UCSD-AML1 (cell line): ENCODE measurements around the gene TUSC2.

ENCODE experiments used
- DNase-seq: peaks from one replicate; lab custom pipeline; 2025; ENCODE audit not compliant: unreplicated experiment; lab: John Stamatoyannopoulos, UW

TUSC2 gene

GRCh38 chr3:50336452-50337174 lies 8.6 kb upstream of the TUSC2 start:
- DNase-seq: no peak

- no peak for DNase-seq
Observed at GRCh38 chr3:50334339-50335075, 6.5 kb upstream of the TUSC2 start.

- DNase-seq: no peak
Observed at GRCh38 chr3:50333744-50334328, 5.8 kb upstream of the TUSC2 start.

GRCh38 chr3:50331364-50331907 lies 3.4 kb upstream of the TUSC2 start:
- no peak for DNase-seq

DNA sequence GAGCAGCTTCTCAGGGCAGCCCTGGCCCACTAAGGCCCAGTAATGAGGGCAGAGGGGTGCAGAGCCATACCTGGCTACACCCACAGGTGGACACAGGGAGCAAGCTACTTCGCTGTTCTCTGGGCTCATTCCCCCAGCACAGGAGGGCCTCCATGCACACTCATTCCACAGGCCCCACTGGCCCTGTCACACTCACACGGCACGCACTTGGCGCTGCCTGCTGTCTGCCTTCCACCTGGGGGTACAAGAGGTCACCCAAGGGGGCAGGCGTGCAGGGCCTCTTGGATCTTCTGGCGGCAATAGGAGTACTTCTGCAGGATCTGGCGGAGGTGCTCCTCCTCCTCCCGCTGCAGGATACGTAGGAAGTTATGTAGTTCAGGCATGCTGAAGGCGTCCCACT lies 2.3 kb upstream of the TUSC2 start:
- DNase-seq: no peak

- DNase-seq: no peak
Observed at GRCh38 chr3:50327129-50327528, 894 bp downstream of the TUSC2 start.

GRCh38 chr3:50326182-50326541 lies 1.9 kb downstream of the TUSC2 start:
- no peak for DNase-seq

DNA sequence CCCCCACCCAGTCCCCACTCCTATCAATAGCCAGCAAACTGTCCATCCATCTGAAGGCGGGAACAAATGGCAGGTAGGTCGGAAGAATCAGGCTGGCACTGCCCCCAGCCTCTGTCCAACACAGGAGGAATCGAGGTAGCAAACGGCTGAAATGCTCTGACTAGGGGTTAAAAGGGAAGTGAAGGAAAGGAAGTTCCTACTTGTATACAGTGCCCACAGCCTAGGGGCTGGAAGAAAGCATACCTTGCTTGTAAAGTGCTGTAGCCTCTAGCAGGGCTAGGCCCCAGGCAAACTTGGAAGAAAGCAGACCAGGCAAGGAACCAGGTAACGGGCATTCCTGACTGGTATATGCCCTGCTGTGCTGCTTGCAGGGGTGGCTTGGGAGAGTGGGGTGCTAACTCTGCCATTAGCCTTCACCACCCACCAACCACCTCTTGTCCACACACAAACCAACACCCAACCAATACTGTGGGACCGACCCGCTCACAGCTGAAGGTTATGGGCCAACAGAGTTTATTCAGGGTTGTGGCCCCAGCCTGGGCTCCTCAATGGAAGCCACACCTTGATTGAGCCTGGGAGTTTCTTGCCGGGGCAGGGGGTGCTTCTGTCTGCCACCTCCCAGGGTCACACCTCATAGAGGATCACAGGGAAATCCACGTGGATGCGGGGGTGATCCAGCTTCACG lies 2.4 kb downstream of the TUSC2 start:
- no peak for DNase-seq

GRCh38 chr3:50325113-50325480 lies 2.9 kb downstream of the TUSC2 start:
- DNase-seq: no peak

DNA sequence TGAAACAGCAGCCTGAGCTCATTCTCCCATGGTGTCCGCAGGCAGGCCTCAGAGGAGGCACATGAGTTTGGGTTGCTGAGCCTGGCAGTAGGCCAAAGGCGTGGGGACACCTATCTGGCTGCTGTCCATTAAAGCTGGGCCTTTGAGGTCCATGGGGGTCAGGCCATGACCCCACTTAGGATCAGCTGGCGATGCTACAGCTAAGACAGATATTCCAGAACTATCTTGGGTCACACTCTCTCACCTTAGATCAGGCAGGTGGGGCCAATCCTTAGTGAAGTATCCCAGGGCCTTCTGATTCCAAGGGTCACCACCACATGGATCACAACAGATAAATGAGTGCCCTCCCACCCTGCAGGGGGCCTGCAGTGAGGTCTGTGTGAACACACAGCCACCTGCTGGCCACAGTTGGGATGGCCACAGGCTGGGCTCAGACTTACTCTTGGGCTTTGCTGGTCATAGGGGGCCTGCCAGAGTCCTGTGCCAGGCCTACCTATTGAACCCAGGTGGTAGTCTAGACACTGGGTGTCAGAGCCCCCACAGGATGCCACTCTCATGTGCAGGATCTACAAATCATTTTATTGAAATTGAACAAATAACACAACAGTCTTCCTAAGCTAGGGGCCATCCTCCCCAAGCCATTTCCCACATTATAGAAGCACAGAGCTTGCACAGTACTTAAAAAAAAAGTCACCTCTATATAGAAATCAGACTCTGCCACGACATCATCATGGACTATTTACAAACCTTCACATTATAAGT lies 3.5 kb downstream of the TUSC2 start:
- DNase-seq: peak; percentile 77

GRCh38 chr3:50323614-50324199 lies 4.3 kb downstream of the TUSC2 start:
- peak; percentile 49 for DNase-seq

GRCh38 chr3:50323092-50323600 lies 4.9 kb downstream of the TUSC2 start:
- peak; percentile 71 for DNase-seq

DNA sequence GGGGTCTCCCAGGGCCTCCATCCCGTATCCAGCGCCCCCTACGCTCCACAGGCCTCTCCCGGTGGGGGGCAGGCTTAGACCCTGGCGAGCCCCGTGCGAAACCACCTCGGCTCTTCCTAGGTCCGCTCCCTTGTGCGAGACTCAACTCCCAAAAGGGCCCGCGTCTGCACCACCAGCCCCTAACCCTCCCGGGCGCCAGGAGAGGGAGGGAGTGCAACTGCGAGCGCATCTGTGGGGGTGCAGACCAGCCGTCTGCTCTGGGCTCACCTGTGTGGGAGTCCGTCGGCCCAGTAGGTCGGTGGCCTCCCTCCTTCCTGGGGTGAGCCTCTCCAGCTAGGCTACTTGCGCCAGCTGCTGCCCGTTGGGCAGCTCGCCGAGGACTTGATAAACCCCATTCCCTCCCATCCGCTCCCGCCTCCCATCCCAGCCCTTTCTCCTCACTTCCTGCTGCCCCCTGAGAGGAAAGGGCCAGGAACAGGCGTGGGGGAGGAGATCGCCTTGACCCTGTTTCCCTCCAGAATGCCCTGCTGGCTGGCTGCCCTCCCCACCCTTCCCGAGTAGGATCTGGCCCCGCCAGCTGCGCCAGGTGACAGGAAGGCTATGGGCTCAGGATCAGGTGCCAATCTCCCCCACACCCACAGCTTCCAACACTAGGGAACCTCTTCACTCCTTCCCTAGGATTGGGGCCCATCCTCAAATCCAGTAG lies 5.5 kb downstream of the TUSC2 start, which contains the start of gene HYAL2:
TSS of gene HYAL2 (minus strand) at position 360 of the 706 bp plus-strand sequence. CDS start 2,256 bp downstream, outside the sequence.
- peak; percentile 66 for DNase-seq

DNA sequence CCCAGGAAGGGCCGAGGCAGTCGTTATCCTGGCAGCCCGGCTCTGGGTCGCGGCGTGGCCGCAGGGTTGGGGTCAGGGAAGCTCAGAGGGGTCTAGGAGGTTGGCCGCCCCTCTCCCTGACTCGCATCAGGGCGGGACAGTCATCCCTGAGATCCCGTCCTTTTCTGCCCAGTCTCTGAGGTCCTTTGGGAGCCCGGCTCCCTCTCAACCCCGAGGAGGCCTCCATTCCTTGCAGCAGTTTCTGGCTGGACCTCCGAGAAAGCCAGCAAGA lies 6.0 kb downstream of the TUSC2 start:
- no peak for DNase-seq

- DNase-seq: peak; percentile 93
Observed at GRCh38 chr3:50321336-50322114, 6.5 kb downstream of the TUSC2 start.

DNA sequence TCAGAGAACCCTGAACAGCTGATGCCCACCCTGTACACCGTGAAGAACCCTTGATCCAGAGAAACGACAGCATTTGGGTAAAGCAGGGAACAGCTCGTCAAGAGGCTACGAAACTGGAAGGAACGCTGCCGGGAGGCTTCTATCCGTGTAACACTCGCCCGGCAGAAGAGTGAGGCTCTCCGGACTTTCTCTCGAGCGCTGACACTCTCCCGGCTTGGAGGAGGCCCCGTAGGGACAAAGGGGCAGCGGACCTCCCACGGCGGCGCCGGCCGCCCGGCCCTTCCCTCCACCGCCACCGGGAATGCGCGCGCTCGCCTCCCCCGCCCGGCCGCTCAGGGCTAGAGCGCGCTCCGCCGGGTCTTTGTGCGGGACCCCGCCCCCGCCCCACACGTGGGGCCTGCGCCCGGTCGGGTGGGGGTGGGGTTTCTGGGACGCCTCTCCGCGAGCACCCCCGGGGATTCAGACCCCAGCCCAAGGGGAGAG lies 7.1 kb downstream of the TUSC2 start:
- DNase-seq: peak; percentile 83

DNA sequence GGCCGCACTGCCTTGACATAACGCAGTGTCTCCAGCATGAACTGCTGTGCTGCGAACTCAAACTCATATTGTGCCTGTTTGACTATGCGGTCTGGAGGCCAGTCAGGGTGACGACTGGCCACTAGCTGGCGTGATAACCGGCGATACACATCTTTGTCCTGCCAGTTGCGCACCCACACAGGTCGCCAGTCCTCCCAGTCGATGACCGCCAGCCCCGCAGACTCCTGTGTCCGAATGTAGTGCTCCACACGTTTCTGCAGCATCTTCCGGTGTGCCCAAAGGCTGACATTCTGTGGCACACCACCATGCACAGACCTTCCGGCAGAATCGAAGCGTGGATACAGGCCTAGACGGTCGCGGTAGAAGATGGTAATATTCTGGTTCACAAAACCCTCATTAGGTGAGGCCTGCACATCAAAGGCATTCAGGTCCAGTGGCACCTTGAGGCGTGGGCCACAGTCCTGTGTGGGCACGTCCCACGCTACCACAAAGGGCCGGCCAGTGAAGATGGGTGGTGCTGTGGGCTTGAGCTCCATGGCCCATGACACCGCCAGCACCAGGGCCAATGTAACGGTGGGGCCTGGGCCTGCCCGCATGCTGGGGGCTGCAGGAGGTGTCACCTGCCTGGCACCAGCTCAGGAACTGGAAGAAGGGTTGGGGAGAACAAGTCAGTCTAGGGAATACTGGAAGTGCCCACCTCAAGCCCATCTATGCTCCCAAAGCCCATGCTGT lies 8.0 kb downstream of the TUSC2 start:
- no peak for DNase-seq
